Peyer's patch (tissue), 4 donors: ENCODE results near the gene UTP4. TPM values are rescaled to one million over a fixed set of nuclear protein-coding genes. Genes with fewer than 3 reads are reported as not detected.

ENCODE experiments used
- small RNA-seq, 2 donors: library from RNA; depleted of rRNA; stranded (forward); fragments of <200 nt; gene quantifications; one replicate each; pipeline ENCODE3, GENCODE V24; 2016
- total RNA-seq, 4 donors: library from RNA; depleted of rRNA; stranded (reverse); fragments of >200 nt; gene quantifications; one replicate each; pipeline ENCODE4 v1.1.0, GENCODE V29; 2016

The UTP4 gene
- total RNA-seq, 4 donors from 2014 or later, result 8.9 to 19.4 (median 13.1) TPM

Small RNAs within 50 kb of the gene (small RNA-seq; reads per million reads assigned to genes)
- 0 reads per million in 2 donors for gene RF00019
- 0 reads per million in 2 donors for gene RNU6-22P

Other genes starting within 250 kb of the UTP4 start
- gene HAS3, start 27.0 kb upstream of the UTP4 start, total RNA-seq, result 1 to 10 TPM; 1.1 to 2.5 (median 1.2) TPM
- gene CHTF8, start 61 bp upstream of the UTP4 start, total RNA-seq, result 10 to 100 TPM; 53.9 to 68.7 (median 60.2) TPM
- 100 to 1,000 TPM in 1 of 4 donors, 10 to 100 TPM in 3; 14.5 to 140 (median 28.7) TPM for gene SNTB2, start 54.5 kb downstream of the UTP4 start, total RNA-seq
- gene VPS4A, start 178.7 kb downstream of the UTP4 start, total RNA-seq, result 10 to 100 TPM; 37.1 to 63.1 (median 47.8) TPM
- gene PDF, start 197.9 kb downstream of the UTP4 start, total RNA-seq, result 10 to 100 TPM; 17.7 to 23.3 (median 18.9) TPM
- 10 to 100 TPM; 57.3 to 79.5 (median 77.0) TPM for gene COG8, start 206.9 kb downstream of the UTP4 start, total RNA-seq
- gene NIP7, start 207.1 kb downstream of the UTP4 start, total RNA-seq, result 10 to 100 TPM in 2 of 4 donors, 1 to 10 TPM in 2; 6.9 to 20.6 (median 10.5) TPM
- 1 to 10 TPM; 4.3 to 9.9 (median 6.6) TPM for gene TMED6, start 219.1 kb downstream of the UTP4 start, total RNA-seq